ENCODE measurements around the gene RHBDF1. TPM values are rescaled to one million over a fixed set of nuclear protein-coding genes. Genes with fewer than 3 reads are reported as not detected.

RHBDF1 gene
- polyA plus RNA-seq, 3 donors = 0.20 TPM; not detected in 2

GRCh38 chr16:119295-119694 is 46.9 kb upstream of the RHBDF1 start:
- intact Hi-C loops (cut with micrococcal nuclease) = no loop called here
- Histone ChIP-seq H3K9ac (ENCODE audit: insufficient read depth, low read length, poor library complexity, severe bottlenecking) (no peak overlapping the region), H3K36me3 (replicated peaks in 1 of 2; ENCODE audit: control insufficient read depth in 1 of 2, insufficient read depth in 2 of 2, low read length in 2 of 2) (peaks cover 2 to 21% of the 10 kb centered on the region in 2 donors), H3K27ac (ENCODE audit: low read depth in 1 of 2, low read length in 2 of 2) (no peak overlapping the region), H3K4me3 (replicated peaks in 1 of 3; ENCODE audit: low read depth in 2 of 3, low read length in 3 of 3) (no peak overlapping the region), H2AFZ (ENCODE audit: insufficient read depth, low read depth, low read length, poor library complexity, severe bottlenecking) (no peak overlapping the region), H3K27me3 (ENCODE audit: control insufficient read depth in 2 of 2, insufficient read depth in 2 of 2, low read length in 2 of 2) (no peaks in the 10 kb centered on the region), H3K4me2 (replicated peaks; ENCODE audit: extremely low read depth, low read length, poor library complexity, severe bottlenecking) (no peak overlapping the region), H3K79me2 (ENCODE audit: insufficient read depth, low read length) (no peaks in the 10 kb centered on the region), H3K4me1 (ENCODE audit: control insufficient read depth in 1 of 2, insufficient read depth in 2 of 2, low read length in 2 of 2) (no peaks in the 10 kb centered on the region), H4K20me1 (ENCODE audit: insufficient read depth, low read length) (no peaks in the 10 kb centered on the region), H3K9me3 (replicated peaks in 1 of 2; ENCODE audit: control insufficient read depth in 1 of 2, insufficient read depth in 1 of 2, low read length in 2 of 2) (no peaks in the 10 kb centered on the region)
- WGBS (ENCODE audit: insufficient coverage) = 95% methylated on average over 4 of the region's 5 CpGs
- Mint-ChIP-seq H3K27me3 (ENCODE audit: low read depth in 3 of 3) (no peaks in the 10 kb centered on the region), H3K36me3 (peaks cover 39 to 54% of the 10 kb centered on the region in 2 donors), H3K27ac (no peak overlapping the region), H3K4me3 (no peak overlapping the region), H3K9me3 (no peaks in the 10 kb centered on the region), H3K4me1 (no peaks in the 10 kb centered on the region)
- no peak for TF ChIP-seq CTCF (IDR thresholded peaks at IDR 0.05)
- no peak for DNase-seq

GRCh38 chr16:118857-119256 is 46.4 kb upstream of the RHBDF1 start:
- H3K9me3 Mint-ChIP-seq = no peaks in the 10 kb centered on the region
- Histone ChIP-seq H3K36me3 (replicated peaks in 1 of 2; ENCODE audit: control insufficient read depth in 1 of 2, insufficient read depth in 2 of 2, low read length in 2 of 2) (peaks cover 2 to 22% of the 10 kb centered on the region in 2 donors), H4K20me1 (ENCODE audit: insufficient read depth, low read length) (no peaks in the 10 kb centered on the region), H3K27ac (ENCODE audit: low read depth in 1 of 2, low read length in 2 of 2) (no peak overlapping the region), H3K4me1 (ENCODE audit: control insufficient read depth in 1 of 2, insufficient read depth in 2 of 2, low read length in 2 of 2) (no peaks in the 10 kb centered on the region), H3K9me3 (replicated peaks in 1 of 2; ENCODE audit: control insufficient read depth in 1 of 2, insufficient read depth in 1 of 2, low read length in 2 of 2) (no peaks in the 10 kb centered on the region), H3K4me2 (replicated peaks; ENCODE audit: extremely low read depth, low read length, poor library complexity, severe bottlenecking) (no peak overlapping the region), H3K9ac (ENCODE audit: insufficient read depth, low read length, poor library complexity, severe bottlenecking) (no peak overlapping the region), H2AFZ (ENCODE audit: insufficient read depth, low read depth, low read length, poor library complexity, severe bottlenecking) (no peak overlapping the region), H3K4me3 (replicated peaks in 1 of 3; ENCODE audit: low read depth in 2 of 3, low read length in 3 of 3) (no peak overlapping the region), H3K79me2 (ENCODE audit: insufficient read depth, low read length) (no peaks in the 10 kb centered on the region), H3K27me3 (ENCODE audit: control insufficient read depth in 2 of 2, insufficient read depth in 2 of 2, low read length in 2 of 2) (no peaks in the 10 kb centered on the region)
- no peak for TF ChIP-seq CTCF (IDR thresholded peaks at IDR 0.05)
- no peaks in the 10 kb centered on the region for H3K27me3 Mint-ChIP-seq (ENCODE audit: low read depth in 3 of 3)
- H3K4me3 Mint-ChIP-seq = no peak overlapping the region
- WGBS (ENCODE audit: insufficient coverage) = 100% methylated on average over 1 of the region's 2 CpGs
- peaks cover under 1% of the 10 kb centered on the region for H3K4me1 Mint-ChIP-seq
- DNase-seq = no peak
- no peak overlapping the region for H3K27ac Mint-ChIP-seq
- intact Hi-C loops (cut with micrococcal nuclease) = no loop called here
- H3K36me3 Mint-ChIP-seq = peaks cover 41 to 54% of the 10 kb centered on the region in 2 donors
